Fibroblast of the conjunctiva (primary cell): Measurements from ENCODE around the gene ERAP2.
"Not testable (repeated sequence)": the region's sequence is repeated elsewhere in the genome, so short reads cannot be mapped to it uniquely, and the experiment has no call there.

ENCODE experiments used
- DNase-seq: peaks from one replicate; pipeline ENCODE4 v3.0.0-alpha.2; 2010; ENCODE audit warnings: low read depth

Gene ERAP2

GRCh38 chr5:96863949-96864584, 12.2 kb upstream of the ERAP2 start:
- DNase-seq: no peak

GRCh38 chr5:96864922-96865530, 11.3 kb upstream of the ERAP2 start:
- no peak for DNase-seq

- peak; percentile 79 for DNase-seq
Observed at GRCh38 chr5:96868603-96869371, 7.5 kb upstream of the ERAP2 start.

- DNase-seq: no peak
Observed at GRCh38 chr5:96869372-96869641, 7.0 kb upstream of the ERAP2 start.

- no peak for DNase-seq
Observed at GRCh38 chr5:96870094-96871026, 5.9 kb upstream of the ERAP2 start.

- no peak for DNase-seq
Observed at GRCh38 chr5:96871027-96871399, 5.3 kb upstream of the ERAP2 start.

- DNase-seq: no peak
Observed at GRCh38 chr5:96871686-96872085, 4.6 kb upstream of the ERAP2 start.

GRCh38 chr5:96873449-96873848, 2.9 kb upstream of the ERAP2 start:
- no peak for DNase-seq

GRCh38 chr5:96874631-96875030, 1.7 kb upstream of the ERAP2 start:
- no peak for DNase-seq

GRCh38 chr5:96875791-96876291, 459 bp upstream of the ERAP2 start:
- DNase-seq: no peak

- DNase-seq: not testable (repeated sequence)
Observed at GRCh38 chr5:96876977-96877469, 723 bp downstream of the ERAP2 start.

- DNase-seq: no peak
Observed at GRCh38 chr5:96879665-96880064, 3.4 kb downstream of the ERAP2 start.

GRCh38 chr5:96880444-96881164, 4.3 kb downstream of the ERAP2 start:
- no peak for DNase-seq

- no peak for DNase-seq
Observed at GRCh38 chr5:96881511-96882115, 5.3 kb downstream of the ERAP2 start.

- DNase-seq: no peak
Observed at GRCh38 chr5:96883871-96884270, 7.6 kb downstream of the ERAP2 start.

GRCh38 chr5:96884995-96885394, 8.7 kb downstream of the ERAP2 start:
- no peak for DNase-seq

- no peak for DNase-seq
Observed at GRCh38 chr5:96885518-96886338, 9.4 kb downstream of the ERAP2 start.

- peak; percentile 22 for DNase-seq
Observed at GRCh38 chr5:96893342-96893741, 17.0 kb downstream of the ERAP2 start.

- no peak for DNase-seq
Observed at GRCh38 chr5:96896276-96896675, 20.0 kb downstream of the ERAP2 start.

GRCh38 chr5:96896806-96897205, 20.5 kb downstream of the ERAP2 start:
- no peak for DNase-seq
